Uterine smooth muscle cell (primary cell): ENCODE data around the gene CIAPIN1. TPM values are rescaled to one million over a fixed set of nuclear protein-coding genes. Genes with fewer than 3 reads are reported as not detected.

Experiments used
- total RNA-seq: library from RNA; depleted of rRNA; stranded (reverse); fragments of >200 nt; gene quantifications from 2 replicates; pipeline ENCODE4 v1.2.3, GENCODE V29; 2014

CIAPIN1 gene
- total RNA-seq: 34.6 and 47.1 TPM in 2 replicates

DNA sequence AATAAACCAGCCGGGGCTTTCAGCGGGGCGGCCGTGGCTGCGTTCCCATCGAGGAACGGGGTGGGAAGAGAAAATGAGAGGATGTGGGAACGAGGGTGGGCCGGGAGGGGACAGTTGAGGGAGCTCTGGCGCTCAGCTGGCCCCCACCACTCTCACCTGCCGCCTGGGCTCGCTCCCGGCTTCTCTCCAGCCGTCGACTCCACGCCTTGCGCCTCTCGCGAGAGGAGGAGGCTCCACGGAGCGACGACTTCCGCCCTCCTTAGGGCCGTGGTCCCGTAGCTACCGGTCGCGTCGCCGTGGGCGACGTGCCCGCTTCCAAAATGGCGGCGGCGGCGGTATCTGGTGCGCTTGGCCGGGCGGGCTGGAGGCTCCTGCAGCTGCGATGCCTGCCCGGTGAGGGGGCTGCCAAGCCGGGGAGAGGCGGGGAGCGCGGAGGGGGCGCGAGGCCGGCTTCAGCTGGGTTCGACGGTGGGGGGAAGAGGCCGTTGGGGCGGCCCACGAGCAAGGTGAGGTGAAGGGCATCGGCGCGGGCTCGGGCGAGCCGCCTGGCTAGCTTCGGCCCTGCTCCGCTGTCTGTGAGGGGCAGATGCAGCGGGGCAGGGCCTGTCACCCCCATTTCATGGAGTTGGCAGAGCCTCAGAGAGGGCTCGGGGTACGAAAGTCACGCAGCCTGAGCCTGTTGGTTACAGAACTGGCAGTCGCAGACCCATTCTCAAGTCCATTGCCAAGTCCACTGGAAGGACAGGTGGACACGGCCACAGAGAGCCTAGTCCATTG is at the start of gene CIAPIN1, which contains the start of gene COQ9:
CIAPIN1 (minus strand) TSS at position 200 of the 777 bp plus-strand sequence. CDS start 6,457 bp downstream, outside the sequence.
COQ9 (plus strand) TSS at position 294 of the 777 bp plus-strand sequence; CDS start at position 321, 27 bp downstream.

GRCh38 chr16:57485916-57486857 is 39.0 kb upstream of the CIAPIN1 start, which contains the start of gene DOK4:
Gene DOK4, minus strand, starts transcription at chr16:57486493. Its CDS starts 6,986 bp downstream, at chr16:57479507.

DNA sequence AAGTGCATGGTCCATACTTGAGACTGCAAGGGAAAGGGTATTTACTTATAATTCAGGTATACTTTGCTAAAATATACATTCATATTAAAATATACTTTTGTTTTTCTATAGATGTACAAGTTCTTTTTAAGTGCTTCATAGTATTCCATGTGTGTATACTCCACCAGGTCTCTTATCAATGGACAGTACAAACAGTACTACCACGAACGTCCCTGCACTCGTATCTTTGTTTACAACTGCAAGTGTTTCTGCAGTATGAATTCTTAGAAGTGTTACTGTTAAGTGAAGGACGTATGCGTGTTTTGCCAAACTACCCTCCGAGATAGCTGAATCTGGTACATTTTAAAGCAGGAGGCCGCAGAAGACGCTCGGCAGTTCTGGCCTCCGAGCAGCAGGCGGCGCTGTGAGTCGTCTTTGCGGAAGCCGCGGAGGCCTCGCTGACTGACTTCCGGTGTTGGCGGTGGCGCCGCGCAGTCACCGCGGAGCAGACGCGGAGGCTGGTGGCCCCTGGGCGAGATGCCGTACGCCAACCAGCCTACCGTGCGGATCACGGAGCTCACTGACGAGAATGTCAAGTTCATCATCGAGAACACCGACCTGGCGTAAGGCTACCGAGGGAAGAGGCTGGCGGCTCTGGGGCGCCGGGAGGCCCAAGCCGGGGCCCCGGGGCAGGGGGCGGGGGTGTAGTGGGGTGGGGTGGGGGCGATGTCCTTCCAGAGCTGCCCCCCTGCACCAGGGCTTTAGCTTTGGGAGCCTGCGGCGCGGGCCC is 15.2 kb upstream of the CIAPIN1 start, which contains the start of gene POLR2C:
POLR2C (plus strand) TSS at position 471 of the 769 bp plus-strand sequence; CDS start at position 517, 46 bp downstream.

DNA sequence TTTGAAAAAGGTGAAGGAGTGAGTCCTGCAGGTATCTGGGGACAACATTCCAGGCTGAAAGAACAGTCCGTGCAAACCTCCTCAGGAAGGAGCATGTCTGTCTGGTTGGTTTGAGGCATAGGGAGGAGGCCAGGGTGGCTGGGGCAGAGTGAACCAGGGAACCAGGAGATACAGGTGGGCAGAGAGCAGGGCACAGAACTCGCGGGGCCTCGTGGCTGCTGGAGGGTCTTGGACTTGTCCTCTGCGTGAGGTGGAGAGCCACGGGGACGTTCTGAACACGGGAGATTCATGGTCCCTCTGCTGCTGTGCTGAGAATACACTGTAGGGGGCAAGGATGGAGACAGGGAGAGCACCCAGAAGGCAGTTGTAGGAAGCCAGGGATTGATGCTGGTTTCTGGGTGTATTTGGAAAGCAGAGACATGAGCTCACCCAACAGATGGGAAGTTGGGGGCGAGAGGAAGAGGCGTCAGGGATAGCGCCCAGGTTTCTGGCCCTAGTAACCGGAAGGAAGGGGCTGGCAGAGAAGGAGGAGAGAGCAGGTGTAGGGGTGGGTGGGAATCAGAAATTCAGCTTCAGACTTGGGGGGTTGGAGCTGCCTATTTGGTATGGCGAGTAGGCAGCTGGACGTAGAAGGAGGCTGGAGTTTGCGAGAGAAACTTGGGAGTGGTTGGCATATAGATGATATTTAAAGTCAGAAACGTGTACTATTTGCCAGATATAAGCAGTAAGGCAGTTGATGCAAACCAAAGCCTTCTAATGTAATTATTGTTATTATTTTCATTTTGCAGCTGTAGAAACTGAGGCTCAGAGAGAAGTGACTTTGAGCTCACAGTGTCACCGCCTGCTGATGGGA is 43.0 kb downstream of the CIAPIN1 start, which contains the start of gene CCL17:
CCL17 (plus strand) TSS at position 803 of the 853 bp plus-strand sequence. CDS start 9,166 bp downstream, outside the sequence.

Other genes with a start within 250 kb of the CIAPIN1 start
- gene ARL2BP, start 202.1 kb downstream of the CIAPIN1 start, total RNA-seq: 65.2 and 65.3 TPM in 2 replicates
- gene PLLP, start 162.7 kb downstream of the CIAPIN1 start, total RNA-seq: 0.12 TPM in 1 of 2 replicates, not detected in the other
- not detected in 2 replicates for gene CCL22, start 88.6 kb downstream of the CIAPIN1 start, total RNA-seq
- under 0.01 TPM in 1 of 2 replicates, not detected in the other for gene CX3CL1, start 74.9 kb downstream of the CIAPIN1 start, total RNA-seq
- gene CCL17, start 42.6 kb downstream of the CIAPIN1 start, total RNA-seq: not detected in 2 replicates
- 52.4 and 52.7 TPM in 2 replicates for gene COQ9, start 94 bp upstream of the CIAPIN1 start, total RNA-seq
- 90.2 and 115 TPM in 2 replicates for gene POLR2C, start 15.3 kb upstream of the CIAPIN1 start, total RNA-seq
- 24.7 and 26.9 TPM in 2 replicates for gene DOK4, start 39.1 kb upstream of the CIAPIN1 start, total RNA-seq
- 12.4 and 27.4 TPM in 2 replicates for gene CCDC102A, start 89.2 kb upstream of the CIAPIN1 start, total RNA-seq
- gene ADGRG5, start 95.3 kb upstream of the CIAPIN1 start, total RNA-seq: not detected in 2 replicates
- 0.89 and 2.4 TPM in 2 replicates for gene ADGRG1, start 181.2 kb upstream of the CIAPIN1 start, total RNA-seq
- not detected in 2 replicates for gene ADGRG3, start 220.9 kb upstream of the CIAPIN1 start, total RNA-seq
- 0.50 TPM in 1 of 2 replicates, not detected in the other for gene DRC7, start 247.4 kb upstream of the CIAPIN1 start, total RNA-seq